DND-41 (cell line): ENCODE data around the gene C6orf52.

ENCODE experiments used
- ATAC-seq: fragments of 200-7000 bp; cut with Tn5 transposase; 3 replicates; pipeline ENCODE4 v1.9.1; 2021; ENCODE audit warnings: low read depth; ENCODE audit not compliant: insufficient read depth
- DNase-seq: peaks from one replicate; pipeline ENCODE4 v3.0.0-alpha.2; 2020
- H2AFZ ChIP-seq: 2 replicates; pipeline ENCODE4 v1.6.0; 2012; ENCODE audit warnings: low read depth, low read length
- H3K27ac ChIP-seq: 2 replicates; pipeline ENCODE4 v1.5.1; 2012; ENCODE audit warnings: low read length, inconsistent platforms
- H3K27me3 ChIP-seq: fragments of 200-600 bp; sonication (generic); 2 replicates; pipeline ENCODE4 v1.6.0; 2012; ENCODE audit warnings: low read length, mild to moderate bottlenecking, inconsistent platforms; ENCODE audit not compliant: insufficient read depth, poor library complexity
- H3K36me3 ChIP-seq: 2 replicates; pipeline ENCODE4 v1.5.1; 2012; ENCODE audit warnings: low read length, inconsistent platforms; ENCODE audit not compliant: insufficient read depth
- H3K4me1 ChIP-seq: 2 replicates; pipeline ENCODE4 v1.5.1; 2012; ENCODE audit warnings: mild to moderate bottlenecking, low read length; ENCODE audit not compliant: insufficient read depth
- H3K4me2 ChIP-seq: 2 replicates; pipeline ENCODE4 v1.6.0; 2012; ENCODE audit warnings: mild to moderate bottlenecking, moderate library complexity, low read length, inconsistent platforms; ENCODE audit not compliant: insufficient read depth
- H3K4me3 ChIP-seq, 2 experiments: fragments of 200-600 bp in 1 of 2; shearing (Covaris generic) in 1 of 2; 2 replicates each; pipeline ENCODE4 v1.5.1; 2012 to 2016; ENCODE audit warnings: inconsistent platforms in 2 of 2, low read length in 2 of 2, mild to moderate bottlenecking in 2 of 2, low read depth in 1 of 2, moderate library complexity in 1 of 2
- H3K79me2 ChIP-seq: 2 replicates; pipeline ENCODE4 v1.6.0; 2012; ENCODE audit warnings: low read length, inconsistent platforms; ENCODE audit not compliant: insufficient read depth
- H3K9ac ChIP-seq: 2 replicates; pipeline ENCODE4 v1.6.0; 2012; ENCODE audit warnings: low read depth, mild to moderate bottlenecking, inconsistent platforms, low read length, moderate library complexity
- H3K9me3 ChIP-seq: 2 replicates; pipeline ENCODE4 v1.5.1; 2012; ENCODE audit warnings: low read length, moderate library complexity, mild to moderate bottlenecking, inconsistent platforms; ENCODE audit not compliant: insufficient read depth, severe bottlenecking
- H4K20me1 ChIP-seq: 2 replicates; pipeline ENCODE4 v1.6.0; 2012; ENCODE audit warnings: low read length; ENCODE audit not compliant: insufficient read depth
- EZH2 ChIP-seq: IDR thresholded peaks from 3 replicates; pipeline ENCODE4 v1.6.1; 2012; ENCODE audit warnings: borderline replicate concordance, low read depth, mild to moderate bottlenecking, moderate library complexity, low read length, inconsistent platforms; ENCODE audit not compliant: severe bottlenecking
- TF ChIP-seq, protein P1 (sequence below): IDR thresholded peaks from 2 replicates; pipeline ENCODE4 v1.5.1; 2012; ENCODE audit warnings: borderline replicate concordance, low read length, moderate library complexity, mild to moderate bottlenecking; ENCODE audit not compliant: poor library complexity, severe bottlenecking; ENCODE audit errors: extremely low read depth

Gene C6orf52

DNA sequence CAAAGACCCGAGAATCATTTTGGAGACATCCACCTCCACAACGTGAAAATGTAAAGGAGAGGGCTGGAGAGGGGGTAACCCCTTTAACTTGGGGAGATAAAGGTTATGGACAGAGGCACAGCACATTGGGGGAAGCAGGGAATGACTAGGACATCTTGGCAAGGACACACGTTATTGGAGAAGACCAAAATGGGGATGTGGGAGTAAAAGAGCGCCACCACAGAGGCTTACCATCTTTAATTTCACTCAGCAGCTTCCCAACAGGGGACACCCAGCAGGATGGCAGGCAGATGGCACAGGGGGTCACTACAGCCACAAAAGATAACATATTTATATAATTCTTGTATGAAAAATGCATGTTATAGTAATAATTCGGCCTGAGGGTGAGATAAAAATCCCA lies 9.8 kb downstream of the C6orf52 start:
- Histone ChIP-seq H3K27ac (no peak overlapping the region), H3K36me3 (no peaks in the 10 kb centered on the region), H3K9me3 (peaks cover 5% of the 10 kb centered on the region), H3K9ac (no peak overlapping the region), H2AFZ (no peak overlapping the region), H4K20me1 (no peaks in the 10 kb centered on the region), H3K27me3 (no peaks in the 10 kb centered on the region), H3K4me2 (no peak overlapping the region), H3K4me3 (no peak overlapping the region), H3K4me1 (no peaks in the 10 kb centered on the region), H3K79me2 (no peaks in the 10 kb centered on the region)
- DNase-seq = no peak
- no peak for ATAC-seq
- TF ChIP-seq, protein P1, sequence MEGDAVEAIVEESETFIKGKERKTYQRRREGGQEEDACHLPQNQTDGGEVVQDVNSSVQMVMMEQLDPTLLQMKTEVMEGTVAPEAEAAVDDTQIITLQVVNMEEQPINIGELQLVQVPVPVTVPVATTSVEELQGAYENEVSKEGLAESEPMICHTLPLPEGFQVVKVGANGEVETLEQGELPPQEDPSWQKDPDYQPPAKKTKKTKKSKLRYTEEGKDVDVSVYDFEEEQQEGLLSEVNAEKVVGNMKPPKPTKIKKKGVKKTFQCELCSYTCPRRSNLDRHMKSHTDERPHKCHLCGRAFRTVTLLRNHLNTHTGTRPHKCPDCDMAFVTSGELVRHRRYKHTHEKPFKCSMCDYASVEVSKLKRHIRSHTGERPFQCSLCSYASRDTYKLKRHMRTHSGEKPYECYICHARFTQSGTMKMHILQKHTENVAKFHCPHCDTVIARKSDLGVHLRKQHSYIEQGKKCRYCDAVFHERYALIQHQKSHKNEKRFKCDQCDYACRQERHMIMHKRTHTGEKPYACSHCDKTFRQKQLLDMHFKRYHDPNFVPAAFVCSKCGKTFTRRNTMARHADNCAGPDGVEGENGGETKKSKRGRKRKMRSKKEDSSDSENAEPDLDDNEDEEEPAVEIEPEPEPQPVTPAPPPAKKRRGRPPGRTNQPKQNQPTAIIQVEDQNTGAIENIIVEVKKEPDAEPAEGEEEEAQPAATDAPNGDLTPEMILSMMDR = no peak
- TF ChIP-seq EZH2 = no peak

DNA sequence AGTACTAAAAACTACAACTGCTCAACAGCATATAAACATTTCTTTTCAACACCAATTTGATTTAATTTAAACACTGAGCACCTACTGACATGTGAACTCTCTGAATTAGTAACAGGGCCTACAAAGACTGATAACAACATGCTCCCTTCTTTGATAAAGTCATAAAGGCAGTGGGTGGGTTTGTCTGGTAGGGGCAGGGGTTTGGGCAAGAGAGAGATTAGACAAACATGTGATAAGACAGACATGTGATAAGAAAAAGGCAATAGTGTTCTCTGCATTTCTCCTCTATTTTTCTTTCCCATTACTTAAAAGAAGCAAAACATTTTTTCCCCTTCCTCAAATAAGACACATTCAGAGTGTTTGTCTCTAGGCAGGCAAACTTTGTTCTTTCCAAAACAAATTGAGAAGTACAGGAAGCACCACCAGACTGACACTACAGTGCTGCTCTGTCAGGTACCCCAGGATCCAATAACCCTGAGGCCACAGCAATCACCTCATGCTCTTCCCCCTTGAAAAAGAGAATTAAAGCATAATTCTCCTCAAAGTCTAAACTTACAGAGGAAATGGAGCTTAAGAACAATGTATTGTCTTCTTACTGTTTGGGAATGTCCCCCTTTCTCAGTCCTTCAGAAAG lies 11.9 kb downstream of the C6orf52 start:
- ATAC-seq = no peak
- DNase-seq = no peak
- Histone ChIP-seq H3K36me3 (no peaks in the 10 kb centered on the region), H3K4me3 (no peak overlapping the region), H2AFZ (no peak overlapping the region), H3K4me2 (no peak overlapping the region), H3K27me3 (no peaks in the 10 kb centered on the region), H3K27ac (no peak overlapping the region), H3K9ac (no peak overlapping the region), H3K4me1 (no peaks in the 10 kb centered on the region), H3K79me2 (no peaks in the 10 kb centered on the region), H3K9me3 (peaks cover 5% of the 10 kb centered on the region), H4K20me1 (no peaks in the 10 kb centered on the region)
- TF ChIP-seq, protein P1 = no peak
- no peak for TF ChIP-seq EZH2

DNA sequence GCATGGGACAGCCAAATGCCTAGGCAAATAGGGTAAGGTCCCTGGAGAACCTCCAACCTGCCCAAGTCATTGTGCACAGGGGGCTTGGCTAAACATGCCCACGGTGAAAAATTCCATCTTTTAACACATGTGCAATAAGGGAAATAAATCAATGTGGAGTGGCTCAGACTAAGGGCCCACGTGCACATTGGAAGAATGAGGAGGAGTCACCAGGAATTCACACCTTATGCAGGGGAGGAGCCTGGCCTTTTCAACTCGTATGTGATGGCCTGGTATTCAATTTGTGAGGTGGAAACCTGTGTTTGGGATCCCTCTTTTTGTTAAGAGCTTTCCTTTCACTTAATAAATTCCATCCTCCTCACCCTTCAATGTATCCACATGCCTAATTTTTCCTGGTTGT lies 12.6 kb downstream of the C6orf52 start:
- no peaks in the 10 kb centered on the region for H3K79me2 ChIP-seq
- DNase-seq (no peak), ATAC-seq (no peak)
- no peak overlapping the region for H3K4me3 ChIP-seq
- no peak overlapping the region for H3K27ac ChIP-seq
- H3K27me3 ChIP-seq = no peaks in the 10 kb centered on the region
- no peak overlapping the region for H3K9ac ChIP-seq
- TF ChIP-seq, protein P1 = no peak
- no peak for TF ChIP-seq EZH2
- peaks cover 5% of the 10 kb centered on the region for H3K9me3 ChIP-seq
- H3K4me2 ChIP-seq = no peak overlapping the region
- H3K4me1 ChIP-seq = no peaks in the 10 kb centered on the region
- H2AFZ ChIP-seq = no peak overlapping the region
- no peaks in the 10 kb centered on the region for H3K36me3 ChIP-seq
- H4K20me1 ChIP-seq = no peaks in the 10 kb centered on the region

DNA sequence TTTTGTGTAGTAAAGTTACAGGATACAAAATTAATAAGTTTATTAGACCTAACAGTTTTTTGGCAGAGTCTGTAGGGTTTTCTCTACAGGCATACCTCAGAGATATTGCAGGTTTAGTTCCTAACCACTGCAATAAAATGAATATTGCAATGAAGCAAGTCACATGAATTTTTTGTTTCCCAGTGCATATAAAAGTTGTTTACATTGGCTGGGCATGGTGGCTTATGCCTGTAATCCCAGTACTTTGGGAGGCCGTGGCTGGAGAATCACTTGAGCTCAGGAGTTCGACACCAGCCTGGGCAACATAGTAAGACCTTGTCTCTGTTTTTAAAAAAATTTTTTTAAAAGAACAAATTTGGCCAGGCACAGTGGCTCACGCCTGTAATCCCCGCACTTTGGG lies 16.0 kb downstream of the C6orf52 start:
- Histone ChIP-seq H3K27me3 (no peaks in the 10 kb centered on the region), H4K20me1 (no peaks in the 10 kb centered on the region), H3K4me3 (no peak overlapping the region), H3K79me2 (no peaks in the 10 kb centered on the region), H3K36me3 (no peaks in the 10 kb centered on the region), H3K27ac (no peak overlapping the region), H3K9ac (no peak overlapping the region), H3K9me3 (peaks cover 5% of the 10 kb centered on the region), H2AFZ (no peak overlapping the region), H3K4me2 (no peak overlapping the region), H3K4me1 (no peaks in the 10 kb centered on the region)
- ATAC-seq (no peak), DNase-seq (no peak)
- TF ChIP-seq, protein P1 = no peak
- no peak for TF ChIP-seq EZH2
